Fibroblast of villous mesenchyme (primary cell): ENCODE measurements around the gene NHERF1. TPM values are rescaled to one million over a fixed set of nuclear protein-coding genes. Genes with fewer than 3 reads are reported as not detected.

Source experiments
- DNase-seq: peaks from one replicate; pipeline ENCODE4 v3.0.0-alpha.2; 2010; ENCODE audit warnings: low read depth
- H3K4me3 ChIP-seq: 2 replicates; pipeline ENCODE4 v1.5.1; 2011; ENCODE audit warnings: low read depth, mild to moderate bottlenecking, low read length
- total RNA-seq: library from RNA; depleted of rRNA; stranded (reverse); fragments of >200 nt; gene quantifications from 2 replicates; pipeline ENCODE4 v1.2.3, GENCODE V29; 2012
- TF ChIP-seq, protein P1 (sequence below): IDR thresholded peaks from 2 replicates; pipeline ENCODE4 v1.5.1; 2012; ENCODE audit warnings: low read depth, mild to moderate bottlenecking, low read length; ENCODE audit not compliant: insufficient read depth

Gene NHERF1
- total RNA-seq, 1 donor: 20.7 TPM

DNA sequence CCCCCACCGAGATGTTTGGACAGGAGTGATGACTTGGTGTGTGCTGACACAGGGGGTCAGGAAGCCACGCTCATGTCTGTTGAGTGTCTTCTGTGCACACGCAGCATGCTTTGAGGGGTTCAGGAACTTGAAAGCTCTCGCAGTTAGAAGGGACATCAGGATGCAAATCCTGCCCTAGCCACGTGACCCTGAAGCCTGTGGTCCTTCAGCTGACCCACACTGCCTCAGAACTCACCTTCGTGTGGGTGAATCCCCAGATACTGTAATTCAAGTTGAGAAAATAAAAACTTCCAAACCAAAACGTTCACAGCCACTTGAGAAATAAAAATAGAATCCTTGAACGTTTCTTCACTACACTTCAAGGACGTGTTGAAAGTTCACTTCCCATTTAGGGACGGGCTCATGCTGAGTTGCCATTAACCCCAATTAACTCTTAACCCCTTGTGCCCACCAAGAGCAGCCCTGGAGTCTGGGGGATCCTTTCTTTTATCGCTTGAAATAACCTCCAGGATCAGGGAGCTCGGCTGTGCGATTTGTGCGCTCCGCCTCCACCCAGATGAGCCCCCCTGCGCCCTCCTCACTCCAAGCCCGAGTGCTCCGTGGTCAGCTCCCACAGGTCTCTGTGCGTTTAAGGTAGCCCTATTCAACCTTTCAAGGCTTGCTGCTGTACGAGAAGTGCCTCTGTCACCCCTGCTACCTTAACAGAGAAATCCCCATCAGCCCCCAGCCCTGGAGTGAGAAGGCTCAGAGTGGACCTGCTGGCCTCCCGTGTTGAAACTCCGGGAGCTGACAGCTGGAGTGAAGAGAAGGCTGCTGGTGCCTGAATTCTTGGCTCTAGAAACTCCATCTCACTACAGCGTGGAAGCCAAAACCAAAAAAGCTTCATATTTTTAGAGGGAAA lies 63.9 kb downstream of the NHERF1 start:
- TF ChIP-seq, protein P1, sequence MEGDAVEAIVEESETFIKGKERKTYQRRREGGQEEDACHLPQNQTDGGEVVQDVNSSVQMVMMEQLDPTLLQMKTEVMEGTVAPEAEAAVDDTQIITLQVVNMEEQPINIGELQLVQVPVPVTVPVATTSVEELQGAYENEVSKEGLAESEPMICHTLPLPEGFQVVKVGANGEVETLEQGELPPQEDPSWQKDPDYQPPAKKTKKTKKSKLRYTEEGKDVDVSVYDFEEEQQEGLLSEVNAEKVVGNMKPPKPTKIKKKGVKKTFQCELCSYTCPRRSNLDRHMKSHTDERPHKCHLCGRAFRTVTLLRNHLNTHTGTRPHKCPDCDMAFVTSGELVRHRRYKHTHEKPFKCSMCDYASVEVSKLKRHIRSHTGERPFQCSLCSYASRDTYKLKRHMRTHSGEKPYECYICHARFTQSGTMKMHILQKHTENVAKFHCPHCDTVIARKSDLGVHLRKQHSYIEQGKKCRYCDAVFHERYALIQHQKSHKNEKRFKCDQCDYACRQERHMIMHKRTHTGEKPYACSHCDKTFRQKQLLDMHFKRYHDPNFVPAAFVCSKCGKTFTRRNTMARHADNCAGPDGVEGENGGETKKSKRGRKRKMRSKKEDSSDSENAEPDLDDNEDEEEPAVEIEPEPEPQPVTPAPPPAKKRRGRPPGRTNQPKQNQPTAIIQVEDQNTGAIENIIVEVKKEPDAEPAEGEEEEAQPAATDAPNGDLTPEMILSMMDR: no peak
- no peak overlapping the region for H3K4me3 ChIP-seq
- DNase-seq: no peak

DNA sequence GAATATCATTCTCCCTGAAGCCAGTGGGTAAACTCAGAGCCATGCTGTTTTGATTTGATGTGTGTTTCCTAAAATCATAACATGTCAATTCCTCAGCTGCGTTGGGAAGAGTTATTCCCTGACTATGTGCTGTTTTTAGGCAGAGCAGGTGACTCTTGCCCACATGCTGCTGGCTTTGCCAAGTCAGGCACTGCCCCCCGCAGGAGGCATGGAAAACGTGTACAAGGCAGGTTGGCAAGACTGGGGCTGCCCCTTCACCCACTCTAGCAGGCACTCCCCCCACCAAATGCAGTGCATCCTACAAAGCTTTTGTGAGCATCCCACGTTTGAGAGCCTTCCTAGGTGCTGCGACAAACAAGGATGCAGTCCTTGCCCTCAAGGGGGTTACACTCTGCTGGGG lies 66.0 kb downstream of the NHERF1 start:
- H3K4me3 ChIP-seq: no peak overlapping the region
- TF ChIP-seq, protein P1: no peak
- no peak for DNase-seq

DNA sequence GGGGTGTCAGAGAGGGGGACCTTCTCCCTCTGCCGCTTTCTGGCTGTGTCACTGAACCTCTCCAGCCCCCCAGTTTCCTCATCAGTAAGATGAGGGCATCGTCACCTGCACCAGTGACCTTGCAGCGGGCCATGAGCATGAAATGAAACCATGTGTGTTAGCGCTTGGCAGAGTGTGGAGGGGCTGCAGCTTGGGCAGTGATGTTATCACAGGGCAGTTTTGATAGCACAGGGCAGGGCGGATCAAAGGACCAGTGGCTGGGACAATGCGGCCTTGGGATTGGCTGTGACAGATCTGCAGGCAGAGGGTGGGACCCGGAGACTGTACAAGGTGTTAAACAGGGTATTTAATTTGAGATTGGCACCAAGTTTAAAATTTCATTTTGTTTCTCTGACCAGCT lies 66.6 kb downstream of the NHERF1 start:
- H3K4me3 ChIP-seq: no peak overlapping the region
- TF ChIP-seq, protein P1: no peak
- DNase-seq: no peak

DNA sequence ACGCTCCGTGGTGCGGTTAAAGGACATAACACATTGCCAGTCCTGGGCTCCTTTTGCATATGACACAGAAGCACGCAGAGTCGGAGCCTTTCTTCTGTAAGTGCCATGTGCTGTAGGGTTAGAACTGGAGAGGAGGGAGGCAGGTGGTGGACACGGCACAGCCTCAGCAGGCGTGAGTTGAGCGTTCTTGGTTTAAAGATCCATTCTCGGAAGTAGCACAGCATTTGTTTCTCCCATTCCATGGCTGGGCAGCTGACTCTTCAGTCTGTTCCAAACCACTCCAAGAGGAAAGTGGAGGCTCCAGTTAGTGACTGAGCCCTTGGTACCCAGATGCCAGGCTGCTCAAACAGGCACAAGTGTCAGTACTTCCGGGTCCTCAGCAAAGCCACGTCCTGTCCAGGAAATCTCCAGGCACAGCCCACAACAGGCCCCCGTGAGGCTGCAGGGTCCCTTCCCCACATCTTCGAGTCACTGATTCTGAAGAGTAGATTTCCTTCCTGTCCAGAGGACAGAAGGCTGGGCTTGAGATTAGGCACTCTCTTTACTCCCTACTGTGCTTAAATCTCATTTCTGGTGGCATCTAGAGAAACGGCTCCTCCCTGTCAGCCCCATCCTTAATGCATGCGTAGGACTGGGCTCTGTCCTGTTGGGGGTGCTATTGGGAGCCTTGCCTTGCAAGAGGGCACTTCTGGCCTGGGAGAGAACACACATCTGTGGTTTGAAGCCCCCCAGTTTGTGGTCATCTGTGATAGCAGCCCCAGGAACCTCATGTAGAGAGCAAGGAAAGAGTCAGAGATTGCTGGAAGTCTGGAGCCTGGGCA lies 67.3 kb downstream of the NHERF1 start:
- H3K4me3 ChIP-seq: no peak overlapping the region
- TF ChIP-seq, protein P1: peak; percentile 20
- no peak for DNase-seq

DNA sequence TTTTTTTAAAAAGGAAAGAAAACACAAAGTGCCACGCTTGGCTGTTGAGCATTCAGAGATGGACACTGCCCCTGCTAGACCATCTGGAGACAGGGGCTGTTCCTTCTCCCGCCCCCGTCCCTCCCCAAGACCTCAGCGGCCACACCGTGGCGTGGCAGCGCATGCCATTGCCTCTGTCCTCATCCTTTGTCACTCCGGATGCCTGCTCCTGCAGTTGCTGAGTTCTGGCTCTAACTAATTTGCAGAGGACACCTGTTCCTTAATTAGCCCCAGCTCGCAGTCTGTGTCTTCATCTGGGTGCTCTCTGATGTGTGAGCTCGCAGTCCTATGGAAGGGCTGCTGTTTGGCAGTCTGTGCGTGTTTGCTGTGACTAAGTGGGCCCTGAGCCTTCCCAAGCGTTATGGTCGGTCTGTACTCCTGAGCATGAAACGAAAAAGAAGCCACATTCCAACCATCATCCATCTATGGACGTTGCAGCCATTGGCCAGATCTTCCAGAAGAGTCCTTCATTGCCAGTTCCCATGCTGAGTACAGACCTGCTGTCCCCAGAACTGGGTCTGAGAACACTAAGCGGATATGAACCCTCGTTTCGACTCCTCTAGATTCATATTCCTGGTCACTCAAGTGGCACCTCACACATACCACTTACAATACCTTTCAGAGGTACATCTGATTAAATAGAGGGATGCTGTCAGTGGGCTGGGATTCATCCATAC lies 68.6 kb downstream of the NHERF1 start:
- H3K4me3 ChIP-seq: no peak overlapping the region
- DNase-seq: no peak
- TF ChIP-seq, protein P1: no peak

DNA sequence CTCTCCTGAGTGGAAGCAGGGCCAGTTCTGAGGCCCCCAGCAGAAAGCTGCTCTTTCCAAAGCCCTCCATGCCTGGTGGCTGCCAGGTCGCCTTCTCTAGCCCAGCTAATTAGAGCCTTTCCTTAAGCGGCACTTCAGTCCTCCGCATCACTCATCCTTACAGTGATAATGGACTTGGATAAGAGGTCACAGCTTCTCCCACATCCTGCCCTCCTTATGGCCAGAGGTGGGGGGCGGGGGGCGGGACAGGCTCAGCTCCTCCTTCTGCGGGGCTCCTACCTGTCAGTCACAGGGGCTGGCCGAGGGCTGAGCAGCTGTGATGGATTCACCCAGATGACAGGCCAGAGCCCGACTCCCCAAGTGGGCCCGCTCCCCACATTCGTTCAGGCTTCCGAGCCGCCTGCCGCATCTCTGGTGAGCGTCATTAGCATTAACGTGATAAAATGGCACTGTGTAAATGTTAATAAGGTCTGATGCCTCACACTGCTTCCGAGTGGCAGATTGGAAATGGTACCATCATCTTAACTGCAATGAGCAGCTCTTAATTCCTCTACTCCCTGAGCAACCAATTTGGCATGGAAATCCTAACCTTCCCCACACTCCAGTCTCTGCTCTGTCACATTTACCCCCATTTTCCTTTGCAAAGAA lies 70.0 kb downstream of the NHERF1 start:
- no peak overlapping the region for H3K4me3 ChIP-seq
- DNase-seq: no peak
- TF ChIP-seq, protein P1: no peak

Other genes starting within 250 kb of the NHERF1 start
- not detected in 2 replicates for gene CD300LB, start 217.2 kb upstream of the NHERF1 start, total RNA-seq
- gene CD300C, start 202.5 kb upstream of the NHERF1 start, total RNA-seq: not detected in 2 replicates
- not detected in 2 replicates for gene CD300H, start 181.1 kb upstream of the NHERF1 start, total RNA-seq
- gene CD300LD, start 156.3 kb upstream of the NHERF1 start, total RNA-seq: not detected in 2 replicates
- gene CD300E, start 124.9 kb upstream of the NHERF1 start, total RNA-seq: not detected in 2 replicates
- not detected in 2 replicates for gene CD300LF, start 35.7 kb upstream of the NHERF1 start, total RNA-seq
- gene RAB37, start 11.4 kb upstream of the NHERF1 start, total RNA-seq: 0.32 TPM in 1 of 2 replicates, not detected in the other
- 32.0 and 34.8 TPM in 2 replicates for gene NAT9, start 27.7 kb downstream of the NHERF1 start, total RNA-seq
- gene GRIN2C, start 111.3 kb downstream of the NHERF1 start, total RNA-seq: under 0.01 and 0.32 TPM in 2 replicates
- 19.6 and 20.7 TPM in 2 replicates for gene FDXR, start 124.4 kb downstream of the NHERF1 start, total RNA-seq
- gene FADS6, start 145.0 kb downstream of the NHERF1 start, total RNA-seq: not detected in 2 replicates
- not detected in 2 replicates for gene USH1G, start 174.6 kb downstream of the NHERF1 start, total RNA-seq
- not detected in 2 replicates for gene OTOP2, start 175.6 kb downstream of the NHERF1 start, total RNA-seq
- gene OTOP3, start 187.3 kb downstream of the NHERF1 start, total RNA-seq: not detected in 2 replicates
- gene HID1, start 224.1 kb downstream of the NHERF1 start, total RNA-seq: 3.5 and 4.3 TPM in 2 replicates
- gene CDR2L, start 239.0 kb downstream of the NHERF1 start, total RNA-seq: 26.8 and 31.9 TPM in 2 replicates